Esophagus muscularis mucosa (tissue), 4 donors: ENCODE results near the gene MYH11. TPM values are rescaled to one million over a fixed set of nuclear protein-coding genes. Genes with fewer than 3 reads are reported as not detected.
"Not testable (repeated sequence)": the region's sequence is repeated elsewhere in the genome, so short reads cannot be mapped to it uniquely, and the experiment has no call there.

Source experiments
- DNase-seq: peaks from one replicate; pipeline ENCODE4 v3.0.0-alpha.2; 2017; ENCODE audit errors: extremely low spot score
- H3K27ac ChIP-seq, 4 donors: fragments of 200-600 bp; sonication (generic); replicated peaks in 1 of 4; 1 replicate in 3 of 4; 2 replicates in 1 of 4; pipeline ENCODE4 v1.5.1; 2016 to 2019; ENCODE audit warnings: mild to moderate bottlenecking in 1 of 4
- H3K27me3 ChIP-seq, 4 donors: fragments of 200-600 bp; sonication (generic); one replicate each; pipeline versions ENCODE4 v1.5.1 to v1.6.0; 2016 to 2019
- H3K36me3 ChIP-seq, 4 donors: fragments of 200-600 bp; sonication (generic); one replicate each; pipeline ENCODE4 v1.5.1; 2016 to 2019
- H3K4me1 ChIP-seq, 4 donors: fragments of 200-600 bp; sonication (generic); one replicate each; pipeline ENCODE4 v1.5.1; 2016 to 2019
- H3K4me3 ChIP-seq, 4 donors: fragments of 200-600 bp; sonication (generic); 1 replicate in 2 of 4; 2 replicates in 2 of 4; pipeline ENCODE4 v1.5.1; 2016 to 2019; ENCODE audit warnings: mild to moderate bottlenecking in 4 of 4, moderate library complexity in 1 of 4
- H3K9me3 ChIP-seq, 4 donors: fragments of 200-600 bp; sonication (generic); 1 replicate in 3 of 4; 2 replicates in 1 of 4; pipeline ENCODE4 v1.5.1; 2016 to 2019
- EP300 ChIP-seq: sonication (generic); formaldehyde crosslinking; IDR thresholded peaks from one replicate; pipeline ENCODE4 v1.6.1; 2017; ENCODE audit warnings: antibody characterized with exemption
- POLR2A ChIP-seq: fragments of 450-650 bp; IDR thresholded peaks from one replicate; pipeline ENCODE4 v1.6.1; 2017; ENCODE audit warnings: antibody characterized with exemption, moderate library complexity, mild to moderate bottlenecking, low read depth
- POLR2AphosphoS5 ChIP-seq, 2 donors: sonication (generic); formaldehyde crosslinking; IDR thresholded peaks; one replicate each; pipeline ENCODE4 v1.6.1; 2017; ENCODE audit warnings: antibody characterized with exemption in 2 of 2
- WGBS: methylation state at CpG from one replicate; pipeline ENCODE4 v1.1.5; 2018; 5-methylcytosine and 5-hydroxymethylcytosine counted together
- intact Hi-C: fragments of 100-400 bp; cut with DNase I; formaldehyde crosslinking; loops from one replicate; pipeline ENCODE4 v1.15.1; 2023
- total RNA-seq, 4 donors: library from RNA; depleted of rRNA; stranded (reverse); fragments of >200 nt; gene quantifications; one replicate each; pipeline versions ENCODE4 v1.1.0 to v1.2.1, GENCODE V29; 2016
- TF ChIP-seq, protein P1 (sequence below), 3 experiments: fragments of 200-600 bp in 2 of 3; fragments of 450-650 bp in 1 of 3; sonication (generic) in 2 of 3; IDR thresholded peaks; one replicate each; pipeline ENCODE4 v1.5.1; 2017 to 2019; ENCODE audit warnings: antibody characterized with exemption in 3 of 3, mild to moderate bottlenecking in 2 of 3, moderate library complexity in 1 of 3

MYH11 gene
- total RNA-seq, 4 donors from 2014 or later: 9,583 to 20,476 (median 14,208) TPM

DNA sequence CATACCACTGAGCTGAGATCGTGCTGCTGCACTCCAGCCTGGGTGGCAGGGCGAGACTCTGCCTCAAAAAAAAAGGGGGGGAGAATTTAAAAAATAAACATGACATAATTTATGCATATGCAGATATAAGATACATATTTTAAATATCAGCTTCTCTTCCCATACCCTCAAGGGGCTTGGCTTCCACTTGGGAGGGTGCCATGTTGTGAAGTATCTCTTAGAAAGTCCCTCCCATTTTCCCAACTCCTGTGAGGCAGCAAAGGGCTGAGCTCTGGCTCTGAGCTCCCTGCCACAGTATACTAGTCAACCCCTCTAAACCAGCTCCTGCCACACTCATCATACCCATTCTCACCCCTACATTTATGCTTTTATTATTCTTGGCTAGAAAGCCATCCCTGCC is 39.4 kb downstream of the MYH11 start:
- no peaks in the 10 kb centered on the region for H3K27me3 ChIP-seq
- WGBS: 76% methylated on average over 2 of the region's 2 CpGs
- intact Hi-C loops: no loop called here
- no peak for TF ChIP-seq EP300
- no peak for TF ChIP-seq POLR2AphosphoS5 (IDR thresholded peaks at IDR 0.05)
- TF ChIP-seq, protein P1, sequence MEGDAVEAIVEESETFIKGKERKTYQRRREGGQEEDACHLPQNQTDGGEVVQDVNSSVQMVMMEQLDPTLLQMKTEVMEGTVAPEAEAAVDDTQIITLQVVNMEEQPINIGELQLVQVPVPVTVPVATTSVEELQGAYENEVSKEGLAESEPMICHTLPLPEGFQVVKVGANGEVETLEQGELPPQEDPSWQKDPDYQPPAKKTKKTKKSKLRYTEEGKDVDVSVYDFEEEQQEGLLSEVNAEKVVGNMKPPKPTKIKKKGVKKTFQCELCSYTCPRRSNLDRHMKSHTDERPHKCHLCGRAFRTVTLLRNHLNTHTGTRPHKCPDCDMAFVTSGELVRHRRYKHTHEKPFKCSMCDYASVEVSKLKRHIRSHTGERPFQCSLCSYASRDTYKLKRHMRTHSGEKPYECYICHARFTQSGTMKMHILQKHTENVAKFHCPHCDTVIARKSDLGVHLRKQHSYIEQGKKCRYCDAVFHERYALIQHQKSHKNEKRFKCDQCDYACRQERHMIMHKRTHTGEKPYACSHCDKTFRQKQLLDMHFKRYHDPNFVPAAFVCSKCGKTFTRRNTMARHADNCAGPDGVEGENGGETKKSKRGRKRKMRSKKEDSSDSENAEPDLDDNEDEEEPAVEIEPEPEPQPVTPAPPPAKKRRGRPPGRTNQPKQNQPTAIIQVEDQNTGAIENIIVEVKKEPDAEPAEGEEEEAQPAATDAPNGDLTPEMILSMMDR (IDR thresholded peaks at IDR 0.05): no peak
- TF ChIP-seq POLR2A: no peak
- H3K27ac ChIP-seq: peak overlapping the region; percentile 69 to 95 (median 91)
- H3K4me3 ChIP-seq: peak overlapping the region in 1 of 4 donors; percentile 19
- H3K9me3 ChIP-seq: no peaks in the 10 kb centered on the region
- DNase-seq: no peak
- H3K4me1 ChIP-seq: peaks cover 0 to 97% (median 94%) of the 10 kb centered on the region in 4 donors
- H3K36me3 ChIP-seq: peaks cover 0 to 83% (median 41%) of the 10 kb centered on the region in 4 donors

DNA sequence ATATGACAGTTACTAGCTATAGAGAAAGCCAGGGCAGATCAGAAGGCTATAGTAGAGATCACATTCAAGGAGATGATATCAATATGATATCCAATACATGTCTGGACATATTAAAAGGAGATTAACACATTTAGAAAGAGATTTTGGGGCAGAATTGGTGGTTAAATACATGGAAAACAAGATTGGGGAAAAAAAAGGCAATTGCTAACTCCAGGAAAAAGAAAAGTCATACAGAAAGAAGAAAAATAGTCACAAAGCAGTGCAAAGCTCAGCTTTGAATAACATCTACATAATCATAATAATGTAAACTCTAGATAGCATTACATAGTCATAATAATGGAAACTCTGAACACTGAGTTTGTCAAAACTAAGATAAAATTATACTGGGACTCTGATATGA is 40.6 kb downstream of the MYH11 start:
- Histone ChIP-seq H3K27me3 (no peaks in the 10 kb centered on the region), H3K27ac (peak overlapping the region; percentile 69 to 95 (median 91)), H3K9me3 (no peaks in the 10 kb centered on the region), H3K4me1 (peaks cover 7 to 99% (median 95%) of the 10 kb centered on the region in 4 donors), H3K4me3 (peak overlapping the region in 2 of 4 donors; percentile 4 to 19), H3K36me3 (peaks cover 0 to 82% (median 47%) of the 10 kb centered on the region in 4 donors)
- intact Hi-C loops: no loop called here
- no peak for TF ChIP-seq POLR2AphosphoS5 (IDR thresholded peaks at IDR 0.05)
- TF ChIP-seq, protein P1 (IDR thresholded peaks at IDR 0.05): no peak
- TF ChIP-seq EP300: no peak
- TF ChIP-seq POLR2A: no peak
- no peak for DNase-seq

DNA sequence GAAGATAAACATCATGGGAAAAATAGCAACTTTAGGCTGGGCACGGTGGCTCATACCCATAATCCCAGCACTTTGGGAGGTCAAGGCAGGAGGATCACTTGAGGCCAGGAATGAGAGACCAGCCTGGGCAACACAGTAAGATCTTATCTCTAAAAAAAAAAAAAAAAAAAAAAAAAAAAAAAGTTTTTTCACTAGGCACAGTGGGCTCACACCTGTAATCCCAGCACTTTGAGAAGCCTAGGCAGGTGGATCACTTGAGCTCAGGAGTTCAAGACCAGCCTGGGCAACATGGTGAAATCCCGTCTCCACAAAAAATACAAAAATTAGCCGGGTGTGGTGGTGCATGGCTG is 44.5 kb downstream of the MYH11 start:
- H3K27ac ChIP-seq: peak overlapping the region; percentile 75 to 95 (median 82)

DNA sequence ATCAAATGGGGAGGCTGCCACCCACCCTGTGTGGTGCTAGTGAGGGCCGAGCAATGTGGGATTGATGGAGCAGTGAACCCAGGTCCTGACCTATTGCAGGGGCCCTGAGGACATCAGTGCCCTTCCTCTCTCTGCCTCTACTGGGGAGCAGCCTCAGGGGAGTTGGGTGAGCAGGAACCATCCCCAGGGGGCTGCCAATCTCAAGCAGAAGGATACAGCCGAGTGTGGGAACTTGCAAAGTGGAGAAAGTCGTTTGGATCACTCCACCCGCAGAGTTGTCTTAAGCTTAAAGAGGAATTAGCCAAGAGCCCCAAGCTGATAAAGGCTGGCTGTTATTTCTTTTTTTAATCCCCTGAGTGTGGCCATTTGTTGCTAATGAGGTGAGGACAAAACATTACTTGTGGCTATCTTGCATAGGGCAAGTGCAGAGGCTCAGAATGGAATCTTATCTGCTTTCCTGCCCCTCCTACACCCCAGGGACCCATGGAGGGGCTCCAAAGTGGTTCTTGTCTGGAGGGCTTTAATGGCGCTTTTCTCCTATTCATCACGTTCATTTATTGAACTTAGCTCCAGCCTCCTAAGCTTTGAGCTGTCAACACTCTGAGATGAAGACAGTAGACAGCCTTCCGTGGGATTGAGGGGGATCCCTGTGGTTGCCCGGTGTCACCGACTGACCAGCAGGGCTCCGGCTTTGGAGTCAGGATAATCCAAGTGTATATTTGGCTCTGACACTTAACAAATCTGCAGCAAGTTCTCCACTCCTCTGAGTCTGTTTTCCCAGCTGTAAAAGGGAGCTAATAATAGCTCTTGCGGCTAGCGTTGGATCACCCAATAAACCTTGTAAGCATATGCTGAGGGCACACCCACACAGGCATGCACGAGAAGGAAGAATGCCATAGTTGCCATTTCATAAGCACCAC is 45.1 kb downstream of the MYH11 start:
- intact Hi-C loops: no loop called here
- H3K36me3 ChIP-seq: peaks cover 0 to 74% (median 47%) of the 10 kb centered on the region in 4 donors
- peaks cover 10 to 100% (median 96%) of the 10 kb centered on the region in 4 donors for H3K4me1 ChIP-seq
- peak overlapping the region; percentile 3 to 36 (median 20) for H3K4me3 ChIP-seq
- TF ChIP-seq, protein P1 (IDR thresholded peaks at IDR 0.05): no peak
- TF ChIP-seq POLR2AphosphoS5 (IDR thresholded peaks at IDR 0.05): peak; percentile 37 to 63
- peak overlapping the region; percentile 75 to 95 (median 82) for H3K27ac ChIP-seq
- no peaks in the 10 kb centered on the region for H3K27me3 ChIP-seq
- WGBS: 15% methylated on average over 12 of the region's 13 CpGs
- DNase-seq: no peak
- no peaks in the 10 kb centered on the region for H3K9me3 ChIP-seq

More for the DNA sequence above, 44.5 kb downstream of the MYH11 start:
- peak overlapping the region in 3 of 4 donors; percentile 3 to 36 (median 8) for H3K4me3 ChIP-seq
- intact Hi-C loops, H3K9me3 ChIP-seq, H3K27me3 ChIP-seq, DNase-seq: not testable (repeated sequence)
- peaks cover 10 to 100% (median 96%) of the 10 kb centered on the region in 4 donors for H3K4me1 ChIP-seq
- peaks cover 0 to 77% (median 48%) of the 10 kb centered on the region in 4 donors for H3K36me3 ChIP-seq
- WGBS: 47% methylated on average over 3 of the region's 3 CpGs

DNA sequence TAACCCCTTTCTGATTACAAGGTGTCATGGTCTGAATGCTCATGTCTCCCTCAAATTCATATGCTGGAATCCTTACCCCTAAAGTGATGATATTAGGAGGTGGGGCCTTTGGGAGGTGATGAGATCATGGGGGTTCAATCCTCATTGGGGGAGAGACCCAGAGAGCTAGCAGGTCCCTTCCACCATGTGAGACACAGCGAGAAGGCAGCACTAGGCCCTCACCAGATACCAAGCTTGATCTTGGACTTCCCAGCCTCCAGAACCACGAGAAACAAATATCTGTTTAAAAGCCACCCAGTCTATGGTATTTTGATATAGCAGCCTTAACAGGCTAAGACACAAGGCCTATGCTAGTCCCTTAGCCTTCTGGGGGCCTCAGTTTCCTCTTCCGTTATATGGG is 45.9 kb downstream of the MYH11 start:
- Histone ChIP-seq H3K27me3 (no peaks in the 10 kb centered on the region), H3K4me1 (peaks cover 10 to 100% (median 92%) of the 10 kb centered on the region in 4 donors), H3K36me3 (peaks cover 0 to 67% (median 44%) of the 10 kb centered on the region in 4 donors), H3K4me3 (peak overlapping the region; percentile 3 to 36 (median 20)), H3K27ac (peak overlapping the region; percentile 75 to 95 (median 82)), H3K9me3 (no peaks in the 10 kb centered on the region)
- DNase-seq: no peak
- intact Hi-C loops: no loop called here
- no peak for TF ChIP-seq POLR2A
- no peak for TF ChIP-seq EP300
- TF ChIP-seq POLR2AphosphoS5 (IDR thresholded peaks at IDR 0.05): peak in 1 of 2 donors; percentile 12
- TF ChIP-seq, protein P1 (IDR thresholded peaks at IDR 0.05): no peak
- 35% methylated on average over 3 of the region's 3 CpGs for WGBS
